C4-2B (cell line): ENCODE data around the gene NAV2.

Experiments
- CTCF ChIP-seq: fragments of 450-650 bp; conservative IDR thresholded peaks from 2 replicates; pipeline ENCODE4 v1.5.1; 2017; ENCODE audit warnings: mild to moderate bottlenecking
- ZFX ChIP-seq: fragments of 450-650 bp; IDR thresholded peaks from 2 replicates; pipeline ENCODE4 v1.6.1; 2017

- no peak for TF ChIP-seq CTCF
- TF ChIP-seq ZFX: no peak
These were observed 55.1 kb downstream of the NAV2 start for GRCh38 chr11:19767627-19768151.
